SU-DHL-6 (cell line): ENCODE data around the gene SELENOV.

Source experiments
- EZH2phosphoT487 ChIP-seq: fragments of 200-600 bp; sonication (generic), shearing (Covaris generic); conservative IDR thresholded peaks from 2 replicates; pipeline ENCODE4 v1.6.1; 2018; ENCODE audit warnings: mild to moderate bottlenecking, antibody characterized with exemption, low read length, moderate library complexity, mixed read lengths
- TF ChIP-seq, protein P1 (sequence below): fragments of 200-600 bp; sonication (generic); IDR thresholded peaks from one replicate; pipeline ENCODE4 v1.5.1; 2017; ENCODE audit warnings: antibody characterized with exemption, mild to moderate bottlenecking, low read length, moderate library complexity; ENCODE audit not compliant: insufficient read depth, poor library complexity, severe bottlenecking

- TF ChIP-seq, protein P1, sequence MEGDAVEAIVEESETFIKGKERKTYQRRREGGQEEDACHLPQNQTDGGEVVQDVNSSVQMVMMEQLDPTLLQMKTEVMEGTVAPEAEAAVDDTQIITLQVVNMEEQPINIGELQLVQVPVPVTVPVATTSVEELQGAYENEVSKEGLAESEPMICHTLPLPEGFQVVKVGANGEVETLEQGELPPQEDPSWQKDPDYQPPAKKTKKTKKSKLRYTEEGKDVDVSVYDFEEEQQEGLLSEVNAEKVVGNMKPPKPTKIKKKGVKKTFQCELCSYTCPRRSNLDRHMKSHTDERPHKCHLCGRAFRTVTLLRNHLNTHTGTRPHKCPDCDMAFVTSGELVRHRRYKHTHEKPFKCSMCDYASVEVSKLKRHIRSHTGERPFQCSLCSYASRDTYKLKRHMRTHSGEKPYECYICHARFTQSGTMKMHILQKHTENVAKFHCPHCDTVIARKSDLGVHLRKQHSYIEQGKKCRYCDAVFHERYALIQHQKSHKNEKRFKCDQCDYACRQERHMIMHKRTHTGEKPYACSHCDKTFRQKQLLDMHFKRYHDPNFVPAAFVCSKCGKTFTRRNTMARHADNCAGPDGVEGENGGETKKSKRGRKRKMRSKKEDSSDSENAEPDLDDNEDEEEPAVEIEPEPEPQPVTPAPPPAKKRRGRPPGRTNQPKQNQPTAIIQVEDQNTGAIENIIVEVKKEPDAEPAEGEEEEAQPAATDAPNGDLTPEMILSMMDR = no peak
- no peak for TF ChIP-seq EZH2phosphoT487
Measured at GRCh38 chr19:39470724-39471339, 44.1 kb upstream of the SELENOV start.
